ENCODE results near the gene FAM114A1. TPM values are rescaled to one million over a fixed set of nuclear protein-coding genes. Genes with fewer than 3 reads are reported as not detected.

The FAM114A1 gene
- total and polyA plus RNA-seq, 9 donors = 32.8 to 99.7 (median 79.3) TPM

DNA sequence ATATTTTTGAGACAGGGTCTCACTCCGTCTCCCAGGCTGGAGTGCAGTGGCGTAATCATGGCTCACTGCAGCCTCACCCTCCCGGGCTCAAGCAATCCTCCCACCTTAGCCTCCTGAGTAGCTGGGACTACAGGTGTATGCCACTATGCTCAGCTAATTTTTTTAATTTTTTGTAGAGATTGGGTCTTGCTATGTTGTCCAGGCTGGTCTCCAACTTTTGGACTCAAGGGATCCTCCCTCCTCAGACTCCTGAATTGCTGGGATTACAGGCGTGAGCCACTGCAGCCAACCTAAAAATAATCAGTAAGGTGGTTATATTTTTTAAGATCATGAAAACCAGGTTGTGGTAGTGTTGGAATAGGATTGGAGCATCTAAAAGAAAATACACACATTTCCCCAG is 126.5 kb downstream of the FAM114A1 start:
- no peaks in the 10 kb centered on the region for H3K4me1 ChIP-seq (ENCODE audit: insufficient read depth)
- WGBS, 3 donors = 93 to 97% (median 96%) methylated on average over 4 of the region's 4 CpGs

More for the DNA sequence above, 126.5 kb downstream of the FAM114A1 start:
- Histone ChIP-seq H3K27ac (no peak overlapping the region), H3K4me3 (no peak overlapping the region), H3K27me3 (no peaks in the 10 kb centered on the region), H3K36me3 (no peaks in the 10 kb centered on the region), H3K9me3 (no peaks in the 10 kb centered on the region)
- no peak for TF ChIP-seq CTCF (IDR thresholded peaks at IDR 0.05)
- no peak for TF ChIP-seq POLR2A (IDR thresholded peaks at IDR 0.05)
- no peak for TF ChIP-seq EP300 (IDR thresholded peaks at IDR 0.05)
- DNase-seq = no peak
- intact Hi-C loops (cut with DNase I) = no loop called here

MicroRNA genes within 50 kb of the gene (microRNA counts, 767-probe panel; counts per million panel counts)
- microRNA hsa-miR-574-3p (5,928 counts per million, percentile 96 among the panel's probes with 10 or more counts), microRNA hsa-miR-574-5p (4,780 counts per million, percentile 93 among the panel's probes with 10 or more counts)

Small RNA genes lying within 50 kb of the gene (microRNA-seq; reads per million reads assigned to microRNA genes)
- gene MIR574 = 747 to 1,410 (median 1,392) reads per million in 3 donors

Small RNA genes lying within 50 kb of the gene (small RNA-seq; reads per million reads assigned to genes)
- 24.7 reads per million, percentile 88 among the genes with 10 or more reads in this experiment for gene MIR574

Other genes with a start within 250 kb of the FAM114A1 start
- gene KLF3, start 203.6 kb upstream of the FAM114A1 start, total RNA-seq = 100 to 1,000 TPM in 1 of 7 donors, 10 to 100 TPM in 6; 67.9 to 111 (median 76.7) TPM
- gene KLF3, start 203.6 kb upstream of the FAM114A1 start, polyA plus RNA-seq = 10 to 100 TPM; 32.9 to 43.8 TPM
- 1 to 10 TPM in 1 of 7 donors, under 1 TPM in 3, not detected in 3; 0.08 to 1.4 (median 0.23) TPM for gene TLR10, start 84.8 kb upstream of the FAM114A1 start, total RNA-seq
- under 1 TPM; 0.10 to 0.35 TPM for gene TLR10, start 84.8 kb upstream of the FAM114A1 start, polyA plus RNA-seq
- gene TLR1, start 63.0 kb upstream of the FAM114A1 start, total RNA-seq = 10 to 100 TPM in 4 of 7 donors, 1 to 10 TPM in 3; 7.0 to 24.0 (median 10.1) TPM
- 10 to 100 TPM in 1 of 2 donors, 1 to 10 TPM in 1; 5.0 to 10.1 TPM for gene TLR1, start 63.0 kb upstream of the FAM114A1 start, polyA plus RNA-seq
- 1 to 10 TPM; 1.9 to 5.0 (median 3.2) TPM for gene TLR6, start 11.0 kb upstream of the FAM114A1 start, total RNA-seq
- 1 to 10 TPM in 1 of 2 donors, under 1 TPM in 1; 0.52 to 2.5 TPM for gene TLR6, start 11.0 kb upstream of the FAM114A1 start, polyA plus RNA-seq
- 1 to 10 TPM in 1 of 7 donors, under 1 TPM in 3, not detected in 3; 0.22 to 1.5 (median 0.35) TPM for gene TMEM156, start 164.6 kb downstream of the FAM114A1 start, total RNA-seq
- gene TMEM156, start 164.6 kb downstream of the FAM114A1 start, polyA plus RNA-seq = 1 to 10 TPM in 1 of 2 donors, under 1 TPM in 1; 0.04 to 1.1 TPM
- 10 to 100 TPM; 18.0 to 45.9 (median 41.6) TPM for gene KLHL5, start 194.4 kb downstream of the FAM114A1 start, total RNA-seq
- gene KLHL5, start 194.4 kb downstream of the FAM114A1 start, polyA plus RNA-seq = 10 to 100 TPM; 20.2 to 33.1 TPM

All from ovary (tissue), 9 donors.